A673 (cell line): ENCODE data around the gene CACNG3. TPM values are rescaled to one million over a fixed set of nuclear protein-coding genes. Genes with fewer than 3 reads are reported as not detected.
A peak's percentile ranks its signal among the peaks of the same experiment; 100 is the strongest.

ENCODE experiments used
- BruUV-seq: library from RNA; stranded (reverse); fragments of 400-500 nt; replicated peaks from 2 replicates; lab custom pipeline; 2021; lab: Mats Ljungman, UMichigan
- CTCF ChIA-PET: fragments of 300-600 bp; sonication (Branson Sonifier 250); formaldehyde crosslinking; loops from one replicate; lab custom pipeline; 2022; ENCODE audit warnings: antibody characterized with exemption; lab: Charles Lee
- POLR2A ChIA-PET: fragments of 300-600 bp; sonication (Branson Sonifier 250); formaldehyde crosslinking; loops from one replicate; lab custom pipeline; 2022; ENCODE audit warnings: antibody characterized with exemption; ENCODE audit not compliant: low non-redundant PET; lab: Charles Lee
- DNase-seq: peaks from one replicate; pipeline ENCODE4 v3.0.0-alpha.2; 2015; ENCODE audit warnings: low spot score
- H3K27ac ChIP-seq: fragments of 200-600 bp; sonication (generic); 2 replicates; pipeline ENCODE4 v1.5.1; 2016; ENCODE audit warnings: mixed run types, low read depth, mild to moderate bottlenecking, mixed read lengths, antibody characterized with exemption, low read length; ENCODE audit not compliant: poor library complexity, severe bottlenecking
- H3K27me3 ChIP-seq: fragments of 200-600 bp; sonication (generic); replicated peaks from 2 replicates; pipeline ENCODE4 v1.6.1; 2017; ENCODE audit warnings: mixed run types, low read depth, mild to moderate bottlenecking, mixed read lengths, antibody characterized with exemption, low read length; ENCODE audit not compliant: insufficient read depth, poor library complexity
- H3K36me3 ChIP-seq: fragments of 200-600 bp; sonication (generic); 2 replicates; pipeline ENCODE4 v1.6.1; 2016; ENCODE audit warnings: mixed run types, mild to moderate bottlenecking, mixed read lengths, antibody characterized with exemption, low read length; ENCODE audit not compliant: insufficient read depth, poor library complexity, severe bottlenecking
- H3K4me1 ChIP-seq: fragments of 200-600 bp; sonication (generic); 2 replicates; pipeline ENCODE4 v1.6.1; 2017; ENCODE audit warnings: mixed run types, mild to moderate bottlenecking, mixed read lengths, antibody characterized with exemption, low read length; ENCODE audit not compliant: insufficient read depth, poor library complexity, severe bottlenecking
- H3K4me3 ChIP-seq: fragments of 200-600 bp; sonication (generic); 2 replicates; pipeline ENCODE4 v1.5.1; 2016; ENCODE audit warnings: low read depth, mixed run types, mild to moderate bottlenecking, mixed read lengths, low read length; ENCODE audit not compliant: poor library complexity, severe bottlenecking
- H3K9me3 ChIP-seq: fragments of 200-600 bp; sonication (generic); 2 replicates; pipeline ENCODE4 v1.6.1; 2016; ENCODE audit warnings: mixed run types, low read depth, mild to moderate bottlenecking, mixed read lengths, antibody characterized with exemption, low read length; ENCODE audit not compliant: poor library complexity, severe bottlenecking
- CTCF ChIP-seq: fragments of 300-800, 200-600 bp; sonication (generic); conservative IDR thresholded peaks from 2 replicates; pipeline ENCODE4 v1.5.1; 2017; ENCODE audit warnings: low read depth, mild to moderate bottlenecking, antibody characterized with exemption, low read length, moderate library complexity, mixed read lengths
- EZH2 ChIP-seq: fragments of 200-600 bp; sonication (generic); IDR thresholded peaks from 2 replicates; pipeline ENCODE4 v1.6.1; 2017; ENCODE audit warnings: borderline replicate concordance, low read depth, mild to moderate bottlenecking, mixed read lengths, antibody characterized with exemption, low read length; ENCODE audit not compliant: poor library complexity, severe bottlenecking
- intact Hi-C: fragments of 100-400 bp; cut with micrococcal nuclease; formaldehyde crosslinking; loops from one replicate; pipeline ENCODE4 v1.10.0; 2022; ENCODE audit not compliant: unreplicated experiment
- total RNA-seq: library from RNA; stranded (reverse); gene quantifications from 2 replicates; pipeline ENCODE4 v1.2.3, GENCODE V29; 2021

CACNG3 gene
- total RNA-seq, 1 experiment from 2014 or later, result 3.6 TPM

- Histone ChIP-seq H3K9me3 (peaks cover 6% of the 10 kb centered on the region), H3K36me3 (no peaks in the 10 kb centered on the region), H3K27ac (no peak overlapping the region), H3K4me1 (peaks cover 11% of the 10 kb centered on the region), H3K27me3 (no peaks in the 10 kb centered on the region), H3K4me3 (no peak overlapping the region)
- DNase-seq, result no peak
- ChIA-PET CTCF (no interaction called here), POLR2A (interaction anchor here (0.7 kb wide), 1 partner anchor 30 kb away, joined by 22 read pairs; no protein-coding TSS in a partner anchor)
- no TSS peak for BruUV-seq
- intact Hi-C loops, result no loop called here
- no peak for TF ChIP-seq EZH2
- no peak for TF ChIP-seq CTCF
Measured at GRCh38 chr16:24279982-24280515, 23.9 kb downstream of the CACNG3 start.

- ChIA-PET POLR2A (no interaction called here), CTCF (no interaction called here)
- no TSS peak for BruUV-seq
- Histone ChIP-seq H3K27me3 (no peaks in the 10 kb centered on the region), H3K27ac (no peak overlapping the region), H3K4me3 (no peak overlapping the region), H3K9me3 (no peaks in the 10 kb centered on the region), H3K36me3 (no peaks in the 10 kb centered on the region), H3K4me1 (peaks cover 11% of the 10 kb centered on the region)
- TF ChIP-seq CTCF (no peak), EZH2 (no peak)
- intact Hi-C loops, result no loop called here
- DNase-seq, result no peak
Measured at GRCh38 chr16:24281466-24281865, 25.3 kb downstream of the CACNG3 start.

- ChIA-PET CTCF (no interaction called here), POLR2A (no interaction called here)
- H3K27ac ChIP-seq, result no peak overlapping the region
- peaks cover 11% of the 10 kb centered on the region for H3K4me1 ChIP-seq
- intact Hi-C loops, result no loop called here
- no peak for TF ChIP-seq EZH2
- no peak for TF ChIP-seq CTCF
- no TSS peak for BruUV-seq
- H3K27me3 ChIP-seq, result no peaks in the 10 kb centered on the region
- no peaks in the 10 kb centered on the region for H3K9me3 ChIP-seq
- DNase-seq, result peak; percentile 65
- H3K36me3 ChIP-seq, result no peaks in the 10 kb centered on the region
- H3K4me3 ChIP-seq, result no peak overlapping the region
Measured at GRCh38 chr16:24282141-24282540, 26.0 kb downstream of the CACNG3 start.
